GM21723 (cell line): ENCODE measurements around the gene MPP3.
"Not testable (repeated sequence)": the region's sequence is repeated elsewhere in the genome, so short reads cannot be mapped to it uniquely, and the experiment has no call there.

Experiments used
- ATAC-seq: cut with Tn5 transposase; IDR thresholded peaks from one replicate; pipeline ENCODE4 v1.9.1; 2021; ENCODE audit warnings: mild to moderate bottlenecking, moderate library complexity; ENCODE audit not compliant: unreplicated experiment

The MPP3 gene, protein sequence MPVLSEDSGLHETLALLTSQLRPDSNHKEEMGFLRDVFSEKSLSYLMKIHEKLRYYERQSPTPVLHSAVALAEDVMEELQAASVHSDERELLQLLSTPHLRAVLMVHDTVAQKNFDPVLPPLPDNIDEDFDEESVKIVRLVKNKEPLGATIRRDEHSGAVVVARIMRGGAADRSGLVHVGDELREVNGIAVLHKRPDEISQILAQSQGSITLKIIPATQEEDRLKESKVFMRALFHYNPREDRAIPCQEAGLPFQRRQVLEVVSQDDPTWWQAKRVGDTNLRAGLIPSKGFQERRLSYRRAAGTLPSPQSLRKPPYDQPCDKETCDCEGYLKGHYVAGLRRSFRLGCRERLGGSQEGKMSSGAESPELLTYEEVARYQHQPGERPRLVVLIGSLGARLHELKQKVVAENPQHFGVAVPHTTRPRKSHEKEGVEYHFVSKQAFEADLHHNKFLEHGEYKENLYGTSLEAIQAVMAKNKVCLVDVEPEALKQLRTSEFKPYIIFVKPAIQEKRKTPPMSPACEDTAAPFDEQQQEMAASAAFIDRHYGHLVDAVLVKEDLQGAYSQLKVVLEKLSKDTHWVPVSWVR

DNA sequence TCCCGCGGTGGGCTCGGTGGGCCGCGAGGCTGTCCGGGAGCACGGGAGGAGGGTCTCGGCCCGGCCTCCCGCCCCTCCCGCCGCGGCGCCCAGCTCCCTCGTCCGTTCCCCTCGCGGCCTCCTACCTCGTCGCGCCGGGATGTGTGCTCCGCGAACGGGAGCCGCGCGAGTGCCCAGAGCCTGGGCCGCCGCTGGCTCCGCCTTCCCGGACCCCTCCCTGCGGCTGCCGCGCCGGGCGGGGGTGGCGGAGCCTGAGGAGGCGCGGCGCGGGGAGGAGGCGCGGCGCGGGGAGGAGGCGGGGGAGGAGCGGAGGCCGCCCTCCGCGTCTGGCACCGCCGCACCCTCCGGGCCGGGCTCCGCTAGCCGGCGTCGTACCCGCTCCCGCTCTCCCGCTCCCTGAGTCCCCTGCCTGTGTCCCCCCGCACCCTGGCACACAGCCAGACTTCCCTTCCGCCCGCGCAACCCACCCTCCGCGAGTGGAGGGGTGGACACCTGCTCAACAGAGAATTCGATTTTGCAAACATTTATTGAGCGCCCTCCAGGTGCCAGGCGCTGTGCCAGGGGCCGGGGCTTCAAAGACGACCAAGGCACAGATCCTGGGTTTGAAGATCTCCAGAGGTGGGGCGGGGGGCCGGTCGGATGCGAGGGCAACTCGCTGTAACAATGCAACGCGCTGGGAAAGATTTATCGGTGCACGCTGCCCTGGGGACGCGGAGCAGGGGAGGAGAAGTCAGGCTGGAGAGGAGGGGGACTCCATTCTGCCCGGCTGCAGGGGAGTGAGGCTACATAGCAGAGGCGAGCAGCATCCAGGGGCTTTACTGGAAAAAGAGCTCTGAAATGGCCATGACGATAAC, at the start of gene MPP3:
TSS of gene MPP3 (minus strand) at position 171 of the 854 bp plus-strand sequence. CDS start 1,240 bp downstream, outside the sequence.
- no peak for ATAC-seq

DNA sequence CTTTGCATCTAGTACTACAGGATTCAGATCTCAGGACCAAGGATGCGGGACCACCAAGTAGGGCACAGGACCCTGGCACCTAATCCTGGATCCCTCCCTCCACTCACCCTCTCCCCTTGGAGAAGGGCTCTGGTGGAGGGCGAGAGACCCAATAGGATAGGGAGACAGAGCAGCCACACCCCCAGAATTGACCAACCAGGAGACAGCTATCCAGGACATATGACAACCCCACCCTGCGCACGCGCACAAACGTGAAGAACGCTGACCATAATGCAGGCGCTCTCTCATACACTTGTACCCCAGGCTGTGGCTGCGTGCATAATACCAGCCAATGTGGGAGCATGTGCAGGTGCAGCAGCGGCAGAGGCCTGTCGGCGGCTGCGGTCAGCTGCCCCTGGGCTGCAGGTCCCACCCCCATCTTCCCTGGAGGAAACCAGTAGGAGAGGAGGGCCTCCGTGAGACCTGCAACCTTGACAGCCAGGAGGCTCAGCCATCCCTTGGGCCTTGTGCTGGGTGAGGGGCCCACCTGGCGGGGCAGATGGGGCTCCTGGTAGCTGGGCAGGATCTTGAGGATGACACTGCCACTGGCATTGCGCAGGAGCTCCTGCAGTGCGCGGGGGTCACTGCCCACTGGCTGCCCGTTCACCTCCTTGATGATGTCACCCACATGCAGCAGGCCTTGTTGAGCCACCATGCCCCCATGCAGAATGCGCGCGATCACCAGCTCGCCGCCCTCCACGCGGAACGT, 49.0 kb upstream of the MPP3 start:
- no peak for ATAC-seq

DNA sequence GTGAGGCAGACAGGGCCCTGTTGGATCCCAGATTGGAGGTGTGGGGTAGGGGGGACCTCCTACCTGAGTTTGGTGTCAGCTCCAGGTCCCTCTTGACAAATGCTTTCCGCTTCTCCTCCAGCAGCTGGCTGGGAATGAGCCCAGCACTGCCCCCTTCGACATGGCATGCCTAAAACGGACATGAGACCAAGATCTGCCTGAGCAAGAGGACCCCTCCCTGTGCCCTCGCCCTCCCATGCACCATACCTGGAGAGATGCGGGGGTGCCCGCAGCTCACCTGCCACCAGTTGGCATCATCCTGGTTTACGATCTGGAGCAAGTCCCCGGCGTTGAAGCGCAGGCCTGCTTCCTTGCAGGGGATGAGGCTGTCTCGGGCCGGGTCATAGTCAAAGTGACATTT, 48.2 kb upstream of the MPP3 start:
- no peak for ATAC-seq

DNA sequence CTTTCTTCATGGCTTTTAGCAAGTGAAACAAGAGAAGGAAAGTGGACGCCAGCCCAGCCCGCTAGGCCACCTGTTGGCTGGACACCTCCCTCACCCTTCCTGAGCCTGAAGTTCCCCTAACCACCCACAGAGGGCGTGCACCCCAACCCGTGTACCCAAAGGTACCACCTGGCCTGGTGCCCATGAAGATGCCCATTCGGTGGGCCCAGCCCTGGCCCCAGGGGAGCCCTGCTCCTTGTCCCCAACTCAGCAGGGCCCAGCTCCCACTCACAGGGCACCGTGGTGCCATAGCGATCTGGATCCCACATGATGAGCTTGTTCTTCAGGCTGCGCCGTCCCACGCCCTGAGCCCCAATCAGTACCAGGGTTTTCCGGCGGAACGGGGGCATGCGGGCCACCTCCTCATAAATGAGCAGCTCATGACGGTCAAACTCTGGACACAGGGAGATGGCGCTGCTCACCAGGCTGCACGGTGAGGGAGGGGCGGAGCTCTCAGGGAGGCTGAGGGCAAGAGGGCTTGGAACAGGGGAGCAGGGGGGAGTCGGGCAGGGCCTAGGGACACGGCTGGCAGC, 47.6 kb upstream of the MPP3 start:
- ATAC-seq = no peak

DNA sequence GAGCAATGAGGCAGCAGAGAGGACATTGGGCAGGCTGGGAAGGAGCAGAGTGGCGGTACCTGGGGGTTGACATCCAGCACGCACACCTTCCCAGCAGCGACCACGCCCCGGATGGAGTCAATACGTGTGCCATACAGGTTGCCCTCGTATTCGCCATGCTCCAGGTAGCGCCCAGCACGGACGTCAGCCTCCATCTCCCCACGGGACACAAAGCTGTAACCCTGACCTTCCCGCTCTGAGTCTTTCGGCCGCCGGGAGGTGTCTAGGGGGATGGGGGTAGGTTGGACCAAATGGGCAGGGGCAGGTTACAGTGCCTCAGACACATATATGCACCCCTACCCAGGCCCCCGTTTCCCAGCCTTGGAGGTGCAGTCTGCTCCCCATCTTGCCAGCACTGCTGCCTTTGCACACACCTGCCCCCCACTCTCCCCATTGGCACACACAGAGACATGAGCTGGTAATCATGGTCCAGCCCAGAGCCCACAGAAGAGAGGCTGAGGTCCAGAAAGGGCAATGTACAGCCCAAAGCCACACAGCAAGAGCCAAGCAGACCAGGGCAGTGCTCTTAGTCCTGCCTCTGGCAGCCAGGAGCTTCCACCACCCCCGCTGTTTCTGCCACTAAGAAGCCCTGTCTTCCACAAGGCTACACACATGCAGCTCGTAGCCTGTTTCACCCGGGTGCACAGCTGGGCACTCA, 46.9 kb upstream of the MPP3 start:
- no peak for ATAC-seq

DNA sequence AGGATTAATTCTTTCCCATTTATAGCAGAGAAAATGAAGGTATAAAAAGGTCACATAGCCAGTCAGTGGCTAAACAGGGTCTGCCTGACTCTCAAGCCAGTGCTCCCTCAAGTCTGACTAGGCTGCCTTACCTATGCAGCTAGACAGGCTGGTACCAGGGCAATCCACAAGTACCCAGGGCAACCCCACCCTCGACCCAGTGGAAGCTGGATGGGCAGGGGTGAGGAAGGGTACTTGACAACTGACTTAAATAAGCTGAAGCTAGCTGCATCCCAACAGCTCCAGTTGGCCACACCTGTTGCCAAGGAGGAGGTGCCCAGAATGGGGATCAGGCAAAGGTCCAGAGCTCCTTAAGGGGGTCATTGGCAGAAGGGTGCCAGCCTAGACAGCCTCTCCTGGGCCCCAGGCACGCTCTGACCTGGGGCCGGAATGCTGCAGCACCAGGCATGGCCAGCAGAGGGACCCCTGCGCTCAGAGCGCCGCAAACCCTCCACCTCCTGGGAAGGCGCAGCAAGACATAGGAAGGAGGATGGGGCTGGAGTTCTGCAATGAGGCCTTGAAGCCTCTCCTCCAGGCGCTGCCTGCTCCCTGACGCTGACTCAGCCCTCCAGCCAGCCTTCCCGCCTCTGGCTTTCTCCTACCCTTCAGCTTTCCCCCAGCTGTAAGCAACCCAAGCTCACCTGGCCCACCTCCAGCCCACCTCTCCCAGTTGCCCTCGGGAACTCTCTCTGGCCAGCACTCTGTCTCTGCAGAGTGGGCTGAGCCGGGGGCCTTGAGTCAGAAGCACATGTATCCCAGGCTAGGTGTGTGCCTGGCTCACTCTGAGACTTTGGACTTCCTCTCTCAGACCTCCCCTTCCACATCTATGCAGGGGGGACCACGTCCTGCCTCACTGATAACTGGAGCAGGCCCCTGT, 45.6 kb upstream of the MPP3 start:
- no peak for ATAC-seq

DNA sequence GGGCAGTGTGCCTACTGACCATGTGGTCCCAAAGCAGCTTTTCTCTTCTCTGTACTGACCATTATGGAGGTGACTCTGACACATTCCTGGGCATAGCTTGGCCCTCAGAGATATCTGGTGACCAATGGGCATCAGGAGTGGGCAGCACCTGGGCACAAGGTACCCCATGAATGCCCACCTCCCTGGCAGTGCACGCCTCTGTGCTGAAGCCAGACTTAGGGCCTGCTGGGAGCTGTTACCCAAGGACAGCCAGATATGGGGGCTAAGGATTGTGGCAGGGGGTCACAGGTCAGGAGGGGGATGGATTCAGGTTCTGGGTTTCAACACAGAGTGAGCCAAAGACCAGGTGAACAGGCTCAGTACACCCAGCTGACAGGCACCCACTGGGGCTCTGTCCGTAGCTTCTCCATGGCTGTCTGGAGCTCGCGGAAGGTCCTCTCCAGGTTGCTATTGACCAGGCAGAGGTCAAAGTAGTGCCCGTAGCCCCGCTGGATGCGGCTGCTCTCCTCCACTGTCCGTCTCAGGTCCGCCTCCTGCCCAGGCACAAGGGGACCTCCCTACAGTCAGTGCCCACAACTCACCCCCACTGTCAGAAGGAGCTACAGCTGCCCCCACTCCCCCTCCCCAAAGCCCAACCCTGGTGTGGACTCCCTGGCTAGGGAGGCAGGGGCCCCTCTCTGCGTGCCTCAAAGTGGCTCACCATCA, 44.7 kb upstream of the MPP3 start:
- ATAC-seq = no peak

DNA sequence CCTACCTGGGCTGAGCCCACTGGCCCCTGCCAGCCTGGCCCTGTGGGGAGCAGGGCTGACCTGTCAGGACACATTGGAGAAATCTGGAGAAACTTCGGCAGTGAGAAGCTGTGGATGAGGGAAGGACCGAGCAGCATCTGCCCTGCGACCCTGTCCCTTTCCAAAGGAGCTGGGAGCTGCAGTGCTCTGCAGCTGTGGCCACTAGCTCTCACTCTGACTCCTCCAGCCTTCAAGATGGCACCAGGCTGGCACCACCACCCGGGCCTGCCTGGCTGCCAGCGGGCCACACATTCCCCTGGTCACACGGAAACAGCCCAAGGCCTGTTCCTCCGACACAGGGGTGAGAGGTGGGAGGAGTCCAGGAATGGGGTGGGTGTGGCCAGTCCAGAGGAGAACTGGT, 44.1 kb upstream of the MPP3 start:
- no peak for ATAC-seq

DNA sequence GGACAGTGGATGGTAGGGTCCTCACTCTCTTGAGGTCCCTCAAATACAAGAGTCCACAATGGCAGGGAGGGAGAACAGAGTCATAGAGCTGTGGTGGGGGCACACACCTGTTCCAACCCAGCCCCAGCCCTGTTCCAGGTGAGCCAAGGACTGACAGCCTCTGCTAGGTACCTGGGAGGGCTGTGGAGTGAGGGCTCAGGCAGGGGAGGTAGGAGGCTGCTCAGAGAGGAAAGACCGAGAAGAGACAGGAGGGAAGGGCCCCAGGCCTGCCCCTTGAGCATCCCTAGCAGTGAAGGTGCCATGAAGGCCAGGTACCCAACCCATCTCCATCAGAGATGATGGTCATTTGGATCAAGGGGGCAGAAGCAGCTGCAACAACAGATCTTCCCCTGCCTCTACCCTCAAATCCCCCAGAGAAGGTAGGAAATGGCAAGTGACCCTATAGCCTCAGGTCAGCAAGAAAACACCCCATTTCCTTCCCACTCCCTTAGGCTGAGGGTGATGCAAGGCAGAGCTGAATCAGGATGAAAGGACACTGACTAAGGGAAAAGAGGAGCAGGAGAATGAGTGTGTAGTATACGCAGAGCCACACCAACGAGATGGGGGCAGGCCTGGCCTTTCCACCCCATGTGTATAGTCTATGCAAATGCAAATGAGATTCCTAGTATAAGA, 42.7 kb upstream of the MPP3 start:
- ATAC-seq = no peak

DNA sequence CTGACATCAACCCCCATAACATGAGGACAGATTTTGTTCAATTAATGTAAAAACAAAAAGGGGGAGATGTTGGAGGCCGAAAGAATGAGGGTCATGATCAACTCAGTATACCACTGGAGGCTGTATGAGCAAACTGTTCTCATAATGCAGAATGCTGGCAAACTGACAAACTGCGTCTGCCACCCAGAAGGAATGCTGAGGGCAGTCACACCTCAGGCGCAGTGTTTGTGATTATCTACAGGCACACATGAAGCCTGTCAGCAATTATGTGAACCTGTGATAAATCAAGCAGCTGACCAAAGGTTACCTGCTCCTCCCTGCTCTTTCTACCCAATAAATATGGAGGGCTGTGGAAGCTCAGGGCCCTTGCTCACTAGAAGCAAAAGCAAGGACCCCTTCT, 41.3 kb upstream of the MPP3 start:
- ATAC-seq = no peak

DNA sequence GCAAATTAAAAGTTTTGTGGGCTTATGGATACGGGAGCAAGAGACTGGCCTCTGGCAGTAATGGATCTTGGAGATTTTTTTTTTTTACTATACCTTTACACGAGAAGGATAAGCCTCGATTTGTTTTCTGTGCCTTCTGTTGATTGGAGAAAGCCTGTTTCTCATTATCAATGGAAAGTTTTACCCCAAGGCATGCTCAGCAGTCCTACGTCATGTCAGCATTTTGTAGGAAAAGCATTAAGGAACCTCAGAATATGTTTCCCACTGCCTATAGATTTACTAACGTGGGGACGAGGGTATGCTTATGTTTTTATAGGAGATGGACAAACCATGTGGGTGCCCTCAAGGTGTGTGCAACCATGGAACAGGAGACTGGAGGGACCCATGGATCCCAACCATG, 40.9 kb upstream of the MPP3 start:
- no peak for ATAC-seq

DNA sequence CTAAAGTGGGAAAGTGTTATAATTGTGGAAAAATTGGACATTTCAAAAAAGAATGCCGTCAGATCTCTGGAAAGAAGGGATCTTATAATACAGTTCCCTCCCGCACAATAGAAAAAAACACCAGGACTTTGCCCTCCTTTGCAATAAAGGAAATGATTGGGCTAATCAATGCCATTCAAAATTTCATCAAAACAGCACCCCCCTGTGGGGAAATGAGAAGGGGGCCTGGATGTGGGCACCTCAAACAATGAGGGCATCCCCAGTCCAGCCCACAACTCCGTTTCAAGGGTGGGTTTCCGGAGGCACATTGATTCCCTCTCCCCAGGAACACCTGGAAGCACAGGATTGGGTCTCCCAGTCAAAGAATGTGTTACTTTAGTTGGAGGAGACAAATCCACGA, 40.1 kb upstream of the MPP3 start:
- no peak for ATAC-seq

DNA sequence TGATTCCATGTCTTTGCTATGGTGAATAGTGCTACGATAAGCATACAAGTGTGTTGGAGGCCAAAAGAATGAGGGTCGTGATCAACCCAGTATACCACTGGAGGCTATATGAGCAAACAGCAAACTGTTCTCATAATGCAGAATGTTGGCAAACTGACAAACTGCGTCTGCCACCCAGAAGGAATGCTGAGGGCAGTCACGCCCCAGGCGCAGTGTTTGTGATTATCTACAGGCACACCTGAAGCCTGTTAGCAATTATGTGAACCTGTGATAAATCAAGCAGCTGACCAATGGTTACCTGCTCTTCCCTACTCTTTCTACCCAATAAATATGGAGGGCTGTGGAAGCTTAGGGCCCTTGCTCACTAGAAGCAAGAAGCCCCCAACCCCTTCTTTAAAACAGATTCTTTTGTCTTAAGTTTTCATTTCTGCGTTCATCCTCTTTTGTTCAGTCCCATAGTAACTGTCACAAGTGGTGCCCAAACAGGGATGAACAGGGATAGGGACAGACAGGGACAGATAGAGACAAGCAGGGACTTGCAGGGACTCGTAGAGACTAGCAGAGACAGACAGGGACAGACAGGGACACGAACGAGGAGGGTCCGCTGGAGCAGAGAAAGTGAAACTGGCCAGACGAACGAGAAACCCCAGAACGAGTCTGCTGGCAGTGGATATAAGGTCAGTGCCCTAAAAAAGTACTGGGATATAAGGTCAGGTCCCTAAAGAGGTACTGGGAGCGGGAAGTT, 39.2 kb upstream of the MPP3 start:
- no peak for ATAC-seq

DNA sequence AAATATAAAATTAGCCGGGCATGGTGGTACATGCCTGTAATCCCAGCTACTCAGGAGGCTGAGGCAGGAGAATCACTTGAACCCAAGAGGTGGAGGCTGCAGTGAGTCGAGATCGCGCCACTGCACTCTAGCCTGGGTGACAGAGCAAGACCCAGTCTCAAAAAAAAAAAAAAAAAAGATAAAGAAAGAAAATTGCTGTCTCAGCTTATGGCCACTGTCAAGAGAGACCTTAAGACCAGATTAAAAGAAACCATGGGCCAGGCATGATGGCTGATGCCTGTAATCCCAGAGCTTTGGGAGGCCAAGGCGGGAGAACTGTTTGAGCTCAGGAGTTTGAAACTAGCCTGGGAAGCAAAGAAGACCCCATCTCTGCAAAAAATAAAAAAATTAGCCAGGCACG, 36.1 kb upstream of the MPP3 start:
- ATAC-seq = not testable (repeated sequence)

DNA sequence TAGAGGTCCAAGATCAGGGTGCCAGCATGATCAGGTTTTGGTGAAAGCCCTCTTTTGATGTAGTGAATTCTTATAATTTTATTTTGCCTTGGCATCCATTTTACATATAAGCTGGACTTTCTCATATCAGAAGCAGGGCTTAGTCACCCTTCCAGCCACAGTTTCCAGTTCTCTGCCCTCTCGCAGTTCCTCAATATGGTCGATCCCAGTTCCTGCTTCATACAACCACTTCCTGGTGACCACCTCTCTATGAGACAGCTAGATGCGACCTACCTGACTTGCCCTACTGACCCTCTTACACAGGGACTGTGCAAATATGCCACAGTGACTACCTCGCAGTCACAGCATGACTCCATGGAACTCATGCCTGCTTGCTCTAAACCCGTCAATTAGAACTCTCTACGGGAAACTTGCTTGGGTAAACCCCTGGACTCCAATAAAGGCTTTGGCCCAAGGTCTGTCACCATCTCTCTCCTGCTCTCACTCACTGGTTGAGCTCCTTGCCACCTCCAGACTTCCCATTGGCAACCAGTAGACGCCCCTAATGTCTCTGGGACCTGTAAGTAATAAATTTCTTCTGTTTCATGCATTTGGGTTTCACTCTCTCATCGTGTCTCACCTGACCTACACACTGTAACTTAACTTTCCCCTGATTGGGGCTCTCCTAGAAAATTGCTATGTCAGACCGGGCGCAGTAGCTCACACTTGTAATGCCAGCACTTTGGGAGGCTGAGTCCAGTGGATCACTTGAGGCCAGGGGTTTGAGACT, 35.5 kb upstream of the MPP3 start:
- ATAC-seq = no peak

DNA sequence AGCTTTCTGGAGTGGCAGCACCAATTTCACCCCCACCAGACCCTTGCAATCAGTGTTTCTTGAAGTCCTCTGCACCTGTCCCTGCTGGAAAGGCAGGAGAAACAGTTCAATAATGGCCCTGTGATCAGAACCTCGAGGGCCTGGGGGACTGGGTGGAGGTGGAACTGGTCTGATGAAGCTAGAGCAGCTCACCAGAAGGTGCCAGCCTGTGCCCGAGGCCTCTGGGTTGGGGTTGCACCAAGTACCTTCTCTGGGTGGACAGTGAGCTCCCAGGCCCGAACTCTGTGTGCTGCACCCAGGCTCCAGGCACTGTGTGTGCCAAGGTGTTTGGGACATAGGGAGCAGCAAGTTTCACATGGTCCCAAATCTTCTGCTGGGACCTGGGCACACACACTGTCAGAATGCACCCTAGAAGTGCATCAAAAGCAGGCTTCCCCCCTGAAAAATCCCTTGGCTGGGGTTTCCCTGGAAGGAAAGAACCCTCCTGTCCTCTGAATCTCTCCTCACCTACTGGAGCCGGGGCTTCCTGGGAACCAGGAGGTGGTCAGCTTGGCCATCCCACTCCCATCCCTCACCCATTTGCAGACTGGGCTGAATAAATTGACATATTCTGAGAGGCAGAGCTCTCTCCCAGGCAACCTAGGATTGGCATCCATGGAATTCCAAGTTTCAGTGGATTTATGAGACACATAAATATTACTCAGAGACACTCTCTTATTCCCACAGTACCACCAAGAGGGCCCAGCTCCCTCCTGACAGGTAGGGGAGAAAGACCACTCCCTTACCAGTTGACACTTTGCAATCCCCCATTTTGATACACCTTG, 31.4 kb upstream of the MPP3 start:
- no peak for ATAC-seq
